GM12865 (cell line): ENCODE results near the gene DNAJC5.

Experiments used
- DNase-seq: peaks from one replicate; pipeline ENCODE4 v3.0.0; 2010; ENCODE audit warnings: low read depth
- H3K4me3 ChIP-seq: 2 replicates; pipeline ENCODE4 v1.5.1; 2011; ENCODE audit warnings: mild to moderate bottlenecking, low read depth, low read length, control low read depth
- CTCF ChIP-seq: IDR thresholded peaks from 2 replicates; pipeline ENCODE4 v1.5.1; 2011; ENCODE audit warnings: low read length, control low read depth, low read depth, inconsistent platforms; ENCODE audit not compliant: insufficient read depth; ENCODE audit errors: missing control alignments

Gene DNAJC5

GRCh38 chr20:63944078-63944941 is 49.4 kb downstream of the DNAJC5 start:
- TF ChIP-seq CTCF = no peak
- no peak overlapping the region for H3K4me3 ChIP-seq
- DNase-seq = no peak

DNA sequence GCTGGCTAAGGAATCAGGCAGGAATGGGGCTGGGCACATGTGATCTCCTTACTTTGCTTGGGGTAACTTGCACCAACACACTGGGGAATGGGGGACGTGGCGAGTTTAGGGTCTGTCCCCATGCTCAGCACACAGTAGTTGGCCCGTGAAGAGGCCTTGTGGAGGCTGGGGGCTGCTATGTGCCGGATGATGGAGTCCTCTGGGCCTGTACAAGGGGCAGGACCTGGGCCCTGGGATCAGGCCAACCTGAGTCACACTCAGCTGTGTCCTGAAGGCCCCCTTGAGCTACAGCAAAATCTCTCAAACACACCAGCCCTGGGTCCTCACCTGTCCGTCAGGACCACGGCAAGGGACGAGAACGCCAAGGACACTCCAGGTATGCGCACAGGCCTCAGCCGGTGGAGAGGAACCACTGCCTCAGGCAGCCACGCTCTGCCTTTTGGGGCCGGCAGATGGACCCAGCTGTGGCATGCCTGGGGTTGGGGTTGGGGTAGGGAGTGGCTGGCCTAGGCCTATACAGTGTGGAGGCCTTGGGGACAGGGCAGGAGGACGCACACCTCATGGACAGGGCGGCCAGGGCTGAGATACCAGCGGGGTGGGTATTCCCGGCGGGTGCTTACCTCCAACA is 50.2 kb downstream of the DNAJC5 start:
- no peak overlapping the region for H3K4me3 ChIP-seq
- DNase-seq = no peak
- TF ChIP-seq CTCF = no peak

- TF ChIP-seq CTCF = no peak
- no peak for DNase-seq
- H3K4me3 ChIP-seq = no peak overlapping the region
Observed at GRCh38 chr20:63945921-63946920, 51.3 kb downstream of the DNAJC5 start.

GRCh38 chr20:63946986-63947637 is 52.2 kb downstream of the DNAJC5 start:
- TF ChIP-seq CTCF = no peak
- DNase-seq = no peak
- no peak overlapping the region for H3K4me3 ChIP-seq

DNA sequence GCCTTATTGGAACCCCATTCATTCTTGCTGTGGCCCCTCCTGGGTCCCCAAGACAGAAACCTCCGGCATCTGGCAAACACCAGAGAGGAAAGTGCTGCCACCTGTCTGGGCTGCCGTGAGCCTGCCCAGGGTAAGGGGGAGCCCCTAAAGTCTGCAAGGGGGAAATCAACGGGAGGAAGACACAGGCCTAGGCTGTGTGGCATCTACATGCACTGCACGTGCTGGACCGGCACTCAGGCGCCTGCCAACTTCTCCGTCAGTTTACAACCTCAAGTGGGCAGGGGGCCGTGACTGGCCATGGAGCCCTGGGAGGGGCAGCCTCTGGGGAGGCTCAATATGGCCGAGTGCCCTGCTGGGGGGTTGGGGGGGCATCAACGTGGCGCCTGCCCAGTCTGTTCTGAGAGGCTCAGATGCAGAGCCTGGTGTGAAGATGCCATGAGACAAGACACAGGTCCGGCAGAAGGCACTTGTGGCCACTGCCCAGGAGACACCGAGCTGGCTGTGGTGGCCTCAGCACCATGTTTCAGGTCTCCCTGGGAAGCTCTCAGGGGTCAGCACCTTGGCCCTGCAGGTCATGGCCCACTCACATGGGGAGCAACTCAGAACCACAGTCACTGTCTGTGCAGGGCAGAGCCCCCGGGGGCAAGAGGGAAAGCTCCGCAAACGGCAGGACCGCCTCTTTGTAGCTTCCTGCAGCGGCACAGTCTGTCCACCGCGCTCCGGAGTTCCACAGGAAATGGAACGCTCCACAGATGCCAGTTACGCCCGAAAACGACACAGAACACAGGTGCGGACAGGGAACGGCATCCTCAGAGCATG is 52.9 kb downstream of the DNAJC5 start:
- no peak for DNase-seq

More for the DNA sequence above, 52.9 kb downstream of the DNAJC5 start:
- no peak for TF ChIP-seq CTCF
- no peak overlapping the region for H3K4me3 ChIP-seq
